ENCODE results near the gene CHP2. TPM values are rescaled to one million over a fixed set of nuclear protein-coding genes. Genes with fewer than 3 reads are reported as not detected.

The CHP2 gene
- total RNA-seq, 2 experiments from 2014 or later: not detected

- H3K36me3 Mint-ChIP-seq (ENCODE audit: low read depth): no peaks in the 10 kb centered on the region
- Histone ChIP-seq H3K9me3 (ENCODE audit: control insufficient read depth in 1 of 2, insufficient read depth in 1 of 2, low read length in 2 of 2) (peaks cover 5 to 7% of the 10 kb centered on the region in 2 experiments), H3K4me3 (ENCODE audit: low read length) (no peak overlapping the region)
Measured at GRCh38 chr16:23709536-23709935, 45.3 kb upstream of the CHP2 start.

GRCh38 chr16:23710008-23710407, 44.8 kb upstream of the CHP2 start:
- intact Hi-C loops (cut with DNase I, micrococcal nuclease): no loop called here
- Histone ChIP-seq H3K27me3 (ENCODE audit: control insufficient read depth in 1 of 2, insufficient read depth in 2 of 2, low read length in 2 of 2) (peaks cover 36% of the 10 kb centered on the region in 2 experiments), H3K4me1 (ENCODE audit: insufficient read depth, low read length) (no peaks in the 10 kb centered on the region), H3K36me3 (ENCODE audit: insufficient read depth, low read length) (no peaks in the 10 kb centered on the region), H3K4me3 (ENCODE audit: low read length) (no peak overlapping the region), H3K9me3 (ENCODE audit: control insufficient read depth in 1 of 2, insufficient read depth in 1 of 2, low read length in 2 of 2) (peaks cover 5 to 7% of the 10 kb centered on the region in 2 experiments), H3K27ac (ENCODE audit: low read depth in 1 of 2, low read length in 2 of 2) (no peak overlapping the region)
- no peak overlapping the region for H3K27ac Mint-ChIP-seq
- CTCF ChIA-PET: no interaction called here
- DNase-seq (no peak), ATAC-seq (ENCODE audit: poor library complexity) (no peak)
- H3K27me3 Mint-ChIP-seq: peaks cover 66% of the 10 kb centered on the region
- no peak for TF ChIP-seq CTCF (IDR thresholded peaks at IDR 0.05)
- no peak overlapping the region for H3K4me3 Mint-ChIP-seq
- no peaks in the 10 kb centered on the region for H3K9me3 Mint-ChIP-seq
- no peaks in the 10 kb centered on the region for H3K4me1 Mint-ChIP-seq (ENCODE audit: low read depth)
- H3K36me3 Mint-ChIP-seq (ENCODE audit: low read depth): no peaks in the 10 kb centered on the region
- POLR2A ChIA-PET: no interaction called here

More at GRCh38 chr16:23709536-23709935, 45.3 kb upstream of the CHP2 start:
- Histone ChIP-seq H3K4me1 (ENCODE audit: insufficient read depth, low read length) (no peaks in the 10 kb centered on the region), H3K27ac (ENCODE audit: low read depth in 1 of 2, low read length in 2 of 2) (no peak overlapping the region), H3K36me3 (ENCODE audit: insufficient read depth, low read length) (no peaks in the 10 kb centered on the region), H3K27me3 (ENCODE audit: control insufficient read depth in 1 of 2, insufficient read depth in 2 of 2, low read length in 2 of 2) (peaks cover 31 to 36% of the 10 kb centered on the region in 2 experiments)
- ATAC-seq (ENCODE audit: poor library complexity) (no peak), DNase-seq (no peak)
- POLR2A ChIA-PET: no interaction called here
- TF ChIP-seq CTCF (IDR thresholded peaks at IDR 0.05): no peak
- Mint-ChIP-seq H3K9me3 (no peaks in the 10 kb centered on the region), H3K4me1 (ENCODE audit: low read depth) (no peaks in the 10 kb centered on the region), H3K27me3 (peaks cover 63% of the 10 kb centered on the region), H3K27ac (no peak overlapping the region), H3K4me3 (no peak overlapping the region)
- CTCF ChIA-PET: no interaction called here
- intact Hi-C loops (cut with DNase I, micrococcal nuclease): no loop called here

- peaks cover 5 to 7% of the 10 kb centered on the region in 2 experiments for H3K9me3 ChIP-seq (ENCODE audit: control insufficient read depth in 1 of 2, insufficient read depth in 1 of 2, low read length in 2 of 2)
- H3K36me3 Mint-ChIP-seq (ENCODE audit: low read depth): no peaks in the 10 kb centered on the region
- no peaks in the 10 kb centered on the region for H3K4me1 ChIP-seq (ENCODE audit: insufficient read depth, low read length)
- H3K36me3 ChIP-seq (ENCODE audit: insufficient read depth, low read length): no peaks in the 10 kb centered on the region
- H3K27me3 Mint-ChIP-seq: peaks cover 61% of the 10 kb centered on the region
- no peak overlapping the region for H3K27ac Mint-ChIP-seq
- no peak for TF ChIP-seq CTCF (IDR thresholded peaks at IDR 0.05)
- ATAC-seq (ENCODE audit: poor library complexity): no peak
- H3K27ac ChIP-seq (ENCODE audit: low read depth in 1 of 2, low read length in 2 of 2): no peak overlapping the region
- intact Hi-C loops (cut with DNase I, micrococcal nuclease): no loop called here
- H3K4me3 Mint-ChIP-seq: no peak overlapping the region
- no peak overlapping the region for H3K4me3 ChIP-seq (ENCODE audit: low read length)
- ChIA-PET CTCF (no interaction called here), POLR2A (no interaction called here)
- no peaks in the 10 kb centered on the region for H3K4me1 Mint-ChIP-seq (ENCODE audit: low read depth)
- no peaks in the 10 kb centered on the region for H3K9me3 Mint-ChIP-seq
- DNase-seq: no peak
- peaks cover 36% of the 10 kb centered on the region in 2 experiments for H3K27me3 ChIP-seq (ENCODE audit: control insufficient read depth in 1 of 2, insufficient read depth in 2 of 2, low read length in 2 of 2)
Measured at GRCh38 chr16:23710504-23710903, 44.3 kb upstream of the CHP2 start.

Measured in CD4-positive, alpha-beta T cell (primary cell).